HepG2 (cell line): Measurements from ENCODE around the gene TMEFF1. TPM values are rescaled to one million over a fixed set of nuclear protein-coding genes. Genes with fewer than 3 reads are reported as not detected.
A peak's percentile ranks its signal among the peaks of the same experiment; 100 is the strongest.

ENCODE experiments used
- AHDC1 ChIP-seq: sonication (generic); formaldehyde crosslinking; IDR thresholded peaks from 2 replicates; pipeline ENCODE4 v1.5.1; 2020; ENCODE audit warnings: mild to moderate bottlenecking, missing genetic modification reagents, borderline replicate concordance
- HCFC1 ChIP-seq: fragments of 150-350 bp; IDR thresholded peaks from 2 replicates; pipeline ENCODE4 v1.6.1; 2014; ENCODE audit warnings: low read depth, low read length
- RBFOX2 ChIP-seq: fragments of 200-400 bp; formaldehyde crosslinking; IDR thresholded peaks from 2 replicates; pipeline ENCODE4 v1.6.1; 2017; ENCODE audit warnings: low read depth, mild to moderate bottlenecking, low read length
- RELA ChIP-seq: sonication (generic); formaldehyde crosslinking; IDR thresholded peaks from 2 replicates; pipeline ENCODE4 v1.4.0; 2020; ENCODE audit warnings: missing genetic modification reagents
- SATB2 ChIP-seq: sonication (generic); formaldehyde crosslinking; IDR thresholded peaks from 2 replicates; pipeline ENCODE4 v1.5.0; 2020; ENCODE audit warnings: missing genetic modification reagents
- SKI ChIP-seq: fragments of 450-650 bp; IDR thresholded peaks from one replicate; pipeline ENCODE4 v1.6.1; 2018; ENCODE audit warnings: mild to moderate bottlenecking; ENCODE audit not compliant: partially characterized antibody
- TAF1 ChIP-seq: sonication (generic); formaldehyde crosslinking; IDR thresholded peaks from 2 replicates; pipeline ENCODE4 v1.4.0; 2020; ENCODE audit warnings: missing genetic modification reagents
- TEAD3 ChIP-seq: optimal IDR thresholded peaks from 2 replicates; pipeline ENCODE3; 2016; ENCODE audit warnings: borderline replicate concordance
- WIZ ChIP-seq: sonication (generic); formaldehyde crosslinking; IDR thresholded peaks from 2 replicates; pipeline ENCODE4 v1.5.1; 2020; ENCODE audit warnings: mild to moderate bottlenecking, missing genetic modification reagents
- ZBTB10 ChIP-seq: sonication (generic); formaldehyde crosslinking; IDR thresholded peaks from 2 replicates; pipeline ENCODE4 v1.4.0; 2020; ENCODE audit warnings: missing genetic modification reagents, borderline replicate concordance
- ZFX ChIP-seq: sonication (generic); formaldehyde crosslinking; IDR thresholded peaks from 2 replicates; pipeline ENCODE4 v1.4.0; 2020; ENCODE audit warnings: mild to moderate bottlenecking, low read depth, missing genetic modification reagents, moderate library complexity
- ZNF20 ChIP-seq: sonication (generic); formaldehyde crosslinking; IDR thresholded peaks from 2 replicates; pipeline ENCODE4 v1.4.0; 2020; ENCODE audit warnings: mild to moderate bottlenecking, moderate library complexity, missing genetic modification reagents
- ZNF251 ChIP-seq: sonication (generic); formaldehyde crosslinking; IDR thresholded peaks from 2 replicates; pipeline ENCODE4 v1.9.0; 2021; ENCODE audit warnings: mild to moderate bottlenecking, missing genetic modification reagents
- polyA plus RNA-seq, 8 experiments: library from polyadenylated mRNA; depleted of rRNA in 3 of 8; stranded (reverse) in 7 of 8; unstranded in 1 of 8; fragments of >200 nt; fragmentation: Illumina TruSeq in 4 of 8; extraction: Trizol in 4 of 8; gene quantifications; 2 replicates each; pipeline versions ENCODE4 v1.2.1 to v1.2.3, GENCODE V29; 2011 to 2016; ENCODE audit warnings: low read depth in 4 of 8, missing spikeins in 1 of 8, mixed read lengths in 1 of 8; ENCODE audit not compliant: insufficient read depth in 1 of 8
- total RNA-seq, 5 experiments: library from RNA; depleted of rRNA; stranded (reverse); fragments of >200 nt; fragmentation: Illumina TruSeq; extraction: Trizol; gene quantifications; 2 replicates each; pipeline ENCODE4 v1.2.3, GENCODE V29; 2016; ENCODE audit warnings: low read depth in 1 of 5
- TF ChIP-seq, protein P1 (sequence below): sonication (generic); formaldehyde crosslinking; IDR thresholded peaks from 2 replicates; pipeline ENCODE4 v1.5.0; 2020; ENCODE audit warnings: mild to moderate bottlenecking, missing genetic modification reagents, borderline replicate concordance
- TF ChIP-seq, protein P2 (sequence below): sonication (generic); formaldehyde crosslinking; IDR thresholded peaks from 2 replicates; pipeline ENCODE4 v1.4.0; 2020; ENCODE audit warnings: missing genetic modification reagents

The TMEFF1 gene
- total and polyA plus RNA-seq, 2 of the 13 experiments (the other 11 are each of a cell fraction or from before 2014, with no cell fraction given) = 0.87 to 1.9 TPM

- TF ChIP-seq RBFOX2 (peak; percentile 59), HCFC1 (no peak), SATB2 (CRISPR knock-in tag) (no peak), RELA (CRISPR knock-in tag) (no peak), ZNF20 (CRISPR knock-in tag) (no peak), AHDC1 (peak; percentile 57; the same call in 1 of the 2 replicates), ZNF251 (CRISPR knock-in tag) (no peak), ZBTB10 (no peak), TAF1 (CRISPR knock-in tag) (0 out of 2 replicates have a peak, but pooled peaks have one; percentile 21), TEAD3 (CRISPR knock-in tag) (peak; percentile 38), WIZ (no peak), ZFX (peak; percentile 55; the same call in 1 of the 2 replicates), SKI (peak; percentile 23)
- TF ChIP-seq, protein P1, sequence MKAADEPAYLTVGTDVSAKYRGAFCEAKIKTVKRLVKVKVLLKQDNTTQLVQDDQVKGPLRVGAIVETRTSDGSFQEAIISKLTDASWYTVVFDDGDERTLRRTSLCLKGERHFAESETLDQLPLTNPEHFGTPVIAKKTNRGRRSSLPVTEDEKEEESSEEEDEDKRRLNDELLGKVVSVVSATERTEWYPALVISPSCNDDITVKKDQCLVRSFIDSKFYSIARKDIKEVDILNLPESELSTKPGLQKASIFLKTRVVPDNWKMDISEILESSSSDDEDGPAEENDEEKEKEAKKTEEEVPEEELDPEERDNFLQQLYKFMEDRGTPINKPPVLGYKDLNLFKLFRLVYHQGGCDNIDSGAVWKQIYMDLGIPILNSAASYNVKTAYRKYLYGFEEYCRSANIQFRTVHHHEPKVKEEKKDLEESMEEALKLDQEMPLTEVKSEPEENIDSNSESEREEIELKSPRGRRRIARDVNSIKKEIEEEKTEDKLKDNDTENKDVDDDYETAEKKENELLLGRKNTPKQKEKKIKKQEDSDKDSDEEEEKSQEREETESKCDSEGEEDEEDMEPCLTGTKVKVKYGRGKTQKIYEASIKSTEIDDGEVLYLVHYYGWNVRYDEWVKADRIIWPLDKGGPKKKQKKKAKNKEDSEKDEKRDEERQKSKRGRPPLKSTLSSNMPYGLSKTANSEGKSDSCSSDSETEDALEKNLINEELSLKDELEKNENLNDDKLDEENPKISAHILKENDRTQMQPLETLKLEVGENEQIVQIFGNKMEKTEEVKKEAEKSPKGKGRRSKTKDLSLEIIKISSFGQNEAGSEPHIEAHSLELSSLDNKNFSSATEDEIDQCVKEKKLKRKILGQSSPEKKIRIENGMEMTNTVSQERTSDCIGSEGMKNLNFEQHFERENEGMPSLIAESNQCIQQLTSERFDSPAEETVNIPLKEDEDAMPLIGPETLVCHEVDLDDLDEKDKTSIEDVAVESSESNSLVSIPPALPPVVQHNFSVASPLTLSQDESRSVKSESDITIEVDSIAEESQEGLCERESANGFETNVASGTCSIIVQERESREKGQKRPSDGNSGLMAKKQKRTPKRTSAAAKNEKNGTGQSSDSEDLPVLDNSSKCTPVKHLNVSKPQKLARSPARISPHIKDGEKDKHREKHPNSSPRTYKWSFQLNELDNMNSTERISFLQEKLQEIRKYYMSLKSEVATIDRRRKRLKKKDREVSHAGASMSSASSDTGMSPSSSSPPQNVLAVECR (CRISPR knock-in tag) = peak; percentile 30; the same call in 1 of the 2 replicates
- TF ChIP-seq, protein P2, sequence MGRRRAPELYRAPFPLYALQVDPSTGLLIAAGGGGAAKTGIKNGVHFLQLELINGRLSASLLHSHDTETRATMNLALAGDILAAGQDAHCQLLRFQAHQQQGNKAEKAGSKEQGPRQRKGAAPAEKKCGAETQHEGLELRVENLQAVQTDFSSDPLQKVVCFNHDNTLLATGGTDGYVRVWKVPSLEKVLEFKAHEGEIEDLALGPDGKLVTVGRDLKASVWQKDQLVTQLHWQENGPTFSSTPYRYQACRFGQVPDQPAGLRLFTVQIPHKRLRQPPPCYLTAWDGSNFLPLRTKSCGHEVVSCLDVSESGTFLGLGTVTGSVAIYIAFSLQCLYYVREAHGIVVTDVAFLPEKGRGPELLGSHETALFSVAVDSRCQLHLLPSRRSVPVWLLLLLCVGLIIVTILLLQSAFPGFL (CRISPR knock-in tag) = no peak
These were observed 46.2 kb upstream of the TMEFF1 start, which contains the start of gene MSANTD3 (continued) for GRCh38 chr9:100426530-100427365.
